Stomach (tissue), 9 donors: Measurements from ENCODE around the gene ATP11C. TPM values are rescaled to one million over a fixed set of nuclear protein-coding genes. Genes with fewer than 3 reads are reported as not detected.

Experiments
- DNase-seq, 2 donors: peaks; one replicate each; pipeline versions ENCODE4 v3.0.0 to v3.0.0-alpha.2; 2013 to 2019
- H3K27ac ChIP-seq, 5 donors: fragments of 200-600 bp in 4 of 5; sonication (generic) in 4 of 5; one replicate each; pipeline ENCODE4 v1.5.1; 2013 to 2019; ENCODE audit warnings: mild to moderate bottlenecking in 1 of 5, moderate library complexity in 1 of 5
- H3K27me3 ChIP-seq, 3 donors: fragments of 200-600 bp; sonication (generic); one replicate each; pipeline ENCODE4 v1.5.1; 2017 to 2019; ENCODE audit warnings: mixed run types in 1 of 3
- H3K36me3 ChIP-seq, 4 donors: fragments of 200-600 bp; sonication (generic); 1 replicate in 3 of 4; 2 replicates in 1 of 4; pipeline ENCODE4 v1.5.1; 2016 to 2019
- H3K4me1 ChIP-seq, 4 donors: fragments of 200-600 bp; sonication (generic); one replicate each; pipeline ENCODE4 v1.5.1; 2016 to 2019
- H3K4me3 ChIP-seq, 4 donors: fragments of 200-600 bp; sonication (generic) in 3 of 4; one replicate each; pipeline ENCODE4 v1.5.1; 2016 to 2019; ENCODE audit warnings: mild to moderate bottlenecking in 1 of 4
- H3K9me3 ChIP-seq, 4 donors: fragments of 200-600 bp; sonication (generic); one replicate each; pipeline ENCODE4 v1.5.1; 2016 to 2019
- EP300 ChIP-seq: sonication (generic); formaldehyde crosslinking; IDR thresholded peaks from one replicate; pipeline ENCODE4 v1.6.1; 2017; ENCODE audit warnings: antibody characterized with exemption
- POLR2A ChIP-seq, 4 donors: fragments of 450-650 bp; IDR thresholded peaks; one replicate each; pipeline ENCODE4 v1.6.1; 2016; ENCODE audit warnings: antibody characterized with exemption in 4 of 4, control low read depth in 2 of 4, mild to moderate bottlenecking in 1 of 4, moderate library complexity in 1 of 4
- POLR2AphosphoS5 ChIP-seq, 3 donors: sonication (generic); formaldehyde crosslinking; IDR thresholded peaks; one replicate each; pipeline ENCODE4 v1.6.1; 2016; ENCODE audit warnings: antibody characterized with exemption in 3 of 3
- WGBS, 5 donors: extraction: QIAGEN DNeasy Blood & Tissue Kit in 3 of 5; methylation state at CpG; one replicate each; pipeline versions ENCODE4 v1.1.5 to v1.1.7; 2013 to 2018; 5-methylcytosine and 5-hydroxymethylcytosine counted together
- intact Hi-C: fragments of 100-400 bp; cut with DNase I; formaldehyde crosslinking; loops from one replicate; pipeline ENCODE4 v1.15.1; 2023; ENCODE audit warnings: low total_unique reads
- polyA plus RNA-seq, 3 donors: library from polyadenylated mRNA; stranded (reverse); fragments of 200-250 nt; gene quantifications; one replicate each; pipeline ENCODE4 v1.2.3, GENCODE V29; 2013
- total RNA-seq, 5 donors: library from RNA; depleted of rRNA; stranded (reverse); fragments of >200 nt; gene quantifications; one replicate each; pipeline versions ENCODE4 v1.1.0 to v1.2.3, GENCODE V29; 2014 to 2016
- TF ChIP-seq, protein P1 (sequence below), 7 experiments: fragments of 450-650 bp in 4 of 7; fragments of 200-600 bp in 3 of 7; sonication (generic) in 3 of 7; IDR thresholded peaks; one replicate each; pipeline ENCODE4 v1.5.1; 2016 to 2019; ENCODE audit warnings: antibody characterized with exemption in 7 of 7, control low read depth in 2 of 7, mild to moderate bottlenecking in 1 of 7
- donor health status: healthy with polysubstance abuse.
- donor health status: Bipolar disorder and iron deficiency.
- donor health status: healthy.

The ATP11C gene
- total and polyA plus RNA-seq, 8 donors, result 3.3 to 46.4 (median 10.9) TPM

DNA sequence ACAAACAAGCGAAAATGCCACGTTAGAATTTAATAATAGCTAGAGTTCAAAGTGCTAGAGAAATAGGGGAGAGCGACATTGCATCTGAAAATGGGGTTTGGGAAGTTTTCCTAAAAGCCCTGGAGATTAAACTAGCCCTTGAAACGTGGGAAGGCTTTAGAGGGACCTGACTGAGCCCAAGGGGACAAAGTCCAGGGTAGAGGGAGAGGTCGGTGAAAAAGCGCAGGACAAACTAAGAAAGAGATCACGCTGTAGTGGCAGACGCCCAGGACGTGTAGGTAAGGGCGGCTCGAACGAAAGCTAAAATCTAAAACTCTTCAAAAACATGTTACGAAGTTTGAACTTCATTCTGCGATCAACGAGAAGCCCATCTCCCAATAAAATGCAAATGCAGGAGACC lies 1.1 kb upstream of the ATP11C start:
- Histone ChIP-seq H3K4me1 (peaks cover 0 to 14% (median 10%) of the 10 kb centered on the region in 4 donors), H3K27ac (peak overlapping the region; percentile 80 to 99 (median 98)), H3K36me3 (no peaks in the 10 kb centered on the region), H3K27me3 (no peaks in the 10 kb centered on the region), H3K4me3 (peak overlapping the region; percentile 64 to 76 (median 71)), H3K9me3 (no peaks in the 10 kb centered on the region)
- TF ChIP-seq, protein P1, sequence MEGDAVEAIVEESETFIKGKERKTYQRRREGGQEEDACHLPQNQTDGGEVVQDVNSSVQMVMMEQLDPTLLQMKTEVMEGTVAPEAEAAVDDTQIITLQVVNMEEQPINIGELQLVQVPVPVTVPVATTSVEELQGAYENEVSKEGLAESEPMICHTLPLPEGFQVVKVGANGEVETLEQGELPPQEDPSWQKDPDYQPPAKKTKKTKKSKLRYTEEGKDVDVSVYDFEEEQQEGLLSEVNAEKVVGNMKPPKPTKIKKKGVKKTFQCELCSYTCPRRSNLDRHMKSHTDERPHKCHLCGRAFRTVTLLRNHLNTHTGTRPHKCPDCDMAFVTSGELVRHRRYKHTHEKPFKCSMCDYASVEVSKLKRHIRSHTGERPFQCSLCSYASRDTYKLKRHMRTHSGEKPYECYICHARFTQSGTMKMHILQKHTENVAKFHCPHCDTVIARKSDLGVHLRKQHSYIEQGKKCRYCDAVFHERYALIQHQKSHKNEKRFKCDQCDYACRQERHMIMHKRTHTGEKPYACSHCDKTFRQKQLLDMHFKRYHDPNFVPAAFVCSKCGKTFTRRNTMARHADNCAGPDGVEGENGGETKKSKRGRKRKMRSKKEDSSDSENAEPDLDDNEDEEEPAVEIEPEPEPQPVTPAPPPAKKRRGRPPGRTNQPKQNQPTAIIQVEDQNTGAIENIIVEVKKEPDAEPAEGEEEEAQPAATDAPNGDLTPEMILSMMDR (IDR thresholded peaks at IDR 0.05), result no peak
- TF ChIP-seq POLR2A (IDR thresholded peaks at IDR 0.05) (no peak), EP300 (no peak), POLR2AphosphoS5 (IDR thresholded peaks at IDR 0.05) (no peak)
- 31 to 51% (median 48%) methylated on average over 15 of the region's 15 CpGs for WGBS, 5 donors
- intact Hi-C loops, result no loop called here
- peak; percentile 31 to 54 for DNase-seq

DNA sequence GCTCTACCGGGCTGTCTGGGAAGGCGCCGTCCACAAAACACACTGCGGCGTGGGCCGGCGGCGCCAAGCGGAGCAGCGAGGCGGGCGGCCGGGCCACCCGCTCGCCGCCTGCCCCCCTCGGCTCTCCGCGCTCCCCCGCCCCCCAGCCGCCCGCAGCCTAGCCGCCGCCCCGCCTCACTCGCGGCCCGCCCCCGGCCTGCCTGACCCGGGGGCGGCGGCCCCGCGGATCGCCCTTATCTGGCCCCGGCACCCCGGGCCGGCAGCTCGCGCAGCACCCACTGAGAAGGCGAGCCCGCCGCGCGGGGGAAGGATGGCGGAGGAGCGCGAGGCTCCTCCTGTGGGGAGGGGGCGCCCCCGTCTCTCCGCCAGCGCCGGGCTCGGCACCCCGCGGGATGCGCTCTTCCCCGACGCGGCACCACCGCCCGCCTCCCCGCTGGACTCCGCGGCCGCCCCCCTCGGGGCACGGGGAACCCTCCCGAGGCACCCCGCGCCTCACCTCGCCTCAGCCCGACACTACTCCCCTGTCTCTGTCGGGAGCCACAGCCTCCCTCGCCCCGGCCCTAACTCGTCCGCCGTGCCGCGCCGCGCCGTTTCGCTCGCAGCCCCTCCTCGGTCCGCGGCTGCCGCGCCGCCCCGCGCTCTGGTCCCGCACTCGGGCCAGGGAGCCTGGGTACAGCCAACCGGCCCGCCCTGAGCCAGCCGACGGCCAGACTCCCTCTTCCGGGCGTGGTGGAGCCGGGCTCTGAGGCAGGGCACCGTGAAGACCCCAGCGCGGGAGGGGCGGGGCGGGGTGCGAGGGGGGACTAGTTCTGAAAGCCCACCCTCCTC lies 566 bp downstream of the ATP11C start:
- intact Hi-C loops, result no loop called here

DNA sequence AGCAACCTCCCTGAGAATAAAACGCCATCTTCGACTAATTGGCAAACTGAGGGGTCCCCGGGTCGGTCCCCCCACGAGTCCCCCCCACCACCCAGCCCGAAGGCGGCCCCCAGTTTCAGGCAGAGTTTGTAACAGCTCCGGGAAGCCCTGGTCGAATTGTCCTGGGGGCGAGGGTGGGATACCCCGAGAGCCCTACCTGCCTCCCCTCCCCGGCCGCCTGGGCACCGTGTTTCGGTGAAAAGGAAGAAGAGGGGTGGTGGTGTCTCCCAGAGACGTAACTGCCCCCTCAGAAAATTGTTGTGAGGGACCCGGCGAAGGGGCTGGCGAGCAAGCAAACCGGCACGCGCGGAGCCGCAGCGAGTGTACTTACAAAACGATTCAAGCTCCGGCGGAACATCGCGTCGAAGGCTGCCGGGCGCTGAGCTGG lies 1.2 kb downstream of the ATP11C start:
- intact Hi-C loops, result no loop called here
- no peaks in the 10 kb centered on the region for H3K27me3 ChIP-seq
- no peaks in the 10 kb centered on the region for H3K9me3 ChIP-seq
- H3K4me3 ChIP-seq, result peak overlapping the region; percentile 64 to 76 (median 71)
- DNase-seq, result no peak
- 0 to 36% (median 7%) methylated on average over 6 to 33 of the region's 33 CpGs for WGBS, 5 donors
- H3K27ac ChIP-seq, result peak overlapping the region; percentile 87 to 99 (median 98)
- peaks cover 0 to 14% (median 10%) of the 10 kb centered on the region in 4 donors for H3K4me1 ChIP-seq
- H3K36me3 ChIP-seq, result no peaks in the 10 kb centered on the region
- TF ChIP-seq, protein P1 (IDR thresholded peaks at IDR 0.05), result no peak
- no peak for TF ChIP-seq POLR2AphosphoS5 (IDR thresholded peaks at IDR 0.05)
- no peak for TF ChIP-seq POLR2A (IDR thresholded peaks at IDR 0.05)
- TF ChIP-seq EP300, result no peak

More for the DNA sequence above, 566 bp downstream of the ATP11C start:
- Histone ChIP-seq H3K36me3 (no peaks in the 10 kb centered on the region), H3K4me3 (peak overlapping the region; percentile 64 to 76 (median 71)), H3K27ac (peak overlapping the region; percentile 87 to 99 (median 98)), H3K4me1 (peaks cover 0 to 14% (median 10%) of the 10 kb centered on the region in 4 donors), H3K9me3 (no peaks in the 10 kb centered on the region), H3K27me3 (no peaks in the 10 kb centered on the region)
- TF ChIP-seq, protein P1 (IDR thresholded peaks at IDR 0.05), result no peak
- TF ChIP-seq POLR2AphosphoS5 (IDR thresholded peaks at IDR 0.05), result no peak
- TF ChIP-seq POLR2A (IDR thresholded peaks at IDR 0.05), result no peak
- WGBS, 5 donors, result 0 to 33% (median 14%) methylated on average over 27 to 70 of the region's 109 CpGs; no CpG with 5 or more reads in 1 of the 5 donors
- peak; percentile 43 to 76 for DNase-seq

DNA sequence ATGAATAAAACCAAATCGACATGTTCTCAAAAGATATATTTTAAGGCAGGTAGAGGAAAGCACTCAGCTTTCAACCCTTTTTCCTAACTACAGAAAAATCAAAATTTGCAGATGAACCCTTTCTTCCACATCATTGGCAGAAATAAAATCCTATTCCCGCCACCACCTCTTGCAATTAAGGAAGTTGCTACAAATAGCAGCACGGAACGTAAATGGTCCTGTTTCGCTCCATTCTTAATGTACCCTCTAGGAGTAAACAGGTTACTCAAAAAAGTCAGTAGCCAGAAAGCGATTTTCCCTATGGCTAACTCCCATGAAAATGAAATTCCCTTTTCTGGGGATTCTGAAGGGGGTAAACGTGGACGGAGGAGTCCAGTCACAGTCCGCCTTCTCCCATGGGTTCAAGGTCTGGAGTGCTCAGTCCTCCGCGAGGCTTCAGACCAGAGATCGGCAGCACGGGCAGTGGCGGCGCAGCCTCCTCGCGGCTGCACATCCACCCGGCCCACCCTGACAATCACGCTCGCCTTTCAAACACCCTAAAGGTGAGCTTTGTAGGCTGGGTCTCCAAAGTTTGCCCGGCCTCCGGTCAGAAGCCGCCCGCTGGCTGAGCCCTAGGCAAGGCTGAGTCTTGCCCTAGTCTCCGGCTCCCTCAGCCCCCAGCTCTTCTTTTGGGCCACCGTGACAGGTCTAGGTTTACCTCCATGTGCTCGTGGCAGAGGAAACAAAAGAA lies 1.8 kb downstream of the ATP11C start:
- TF ChIP-seq POLR2A (IDR thresholded peaks at IDR 0.05), result no peak
- TF ChIP-seq, protein P1 (IDR thresholded peaks at IDR 0.05), result no peak
- TF ChIP-seq EP300, result no peak
- TF ChIP-seq POLR2AphosphoS5 (IDR thresholded peaks at IDR 0.05), result no peak
- peaks cover 0 to 16% (median 11%) of the 10 kb centered on the region in 4 donors for H3K4me1 ChIP-seq
- peak overlapping the region in 4 of 5 donors; percentile 97 to 99 (median 98) for H3K27ac ChIP-seq
- DNase-seq, result peak in 1 of 2 donors; percentile 40
- H3K9me3 ChIP-seq, result no peaks in the 10 kb centered on the region
- WGBS, 5 donors, result 2 to 34% (median 6%) methylated on average over 20 to 27 of the region's 27 CpGs
- no peaks in the 10 kb centered on the region for H3K27me3 ChIP-seq
- intact Hi-C loops, result no loop called here
- H3K36me3 ChIP-seq, result no peaks in the 10 kb centered on the region
- H3K4me3 ChIP-seq, result peak overlapping the region; percentile 64 to 76 (median 71)
